NCI-H526 (cell line): ENCODE measurements around the gene PLCE1.

Source experiments
- DNase-seq, 2 experiments: peaks; one replicate each; lab custom pipeline; 2025; lab: John Stamatoyannopoulos, UW

The PLCE1 gene

GRCh38 chr10:94023906-94024305 is 30.2 kb downstream of the PLCE1 start:
- DNase-seq: no peak

- DNase-seq: no peak
These were observed 30.7 kb downstream of the PLCE1 start for GRCh38 chr10:94024407-94024806.

DNA sequence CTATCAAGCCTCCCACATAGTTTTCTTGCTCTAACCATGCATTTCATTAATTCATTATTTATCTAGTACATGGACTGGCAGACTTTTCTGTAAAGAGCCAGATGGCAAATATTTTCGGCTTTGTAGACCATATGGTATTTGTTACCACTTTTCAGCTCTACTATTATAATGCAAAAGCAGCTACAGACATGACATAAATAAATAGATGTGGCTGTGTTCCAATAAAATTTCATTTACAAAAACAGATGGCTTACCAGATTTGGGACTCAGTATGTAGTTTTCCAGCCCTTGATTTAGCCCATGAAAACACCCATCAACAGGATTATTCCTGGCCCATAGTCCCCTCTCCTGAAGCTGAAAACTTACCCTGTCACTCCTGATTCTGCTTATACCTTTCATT is 32.1 kb downstream of the PLCE1 start:
- no peak for DNase-seq

GRCh38 chr10:94027197-94027596 is 33.5 kb downstream of the PLCE1 start:
- no peak for DNase-seq

- DNase-seq: no peak
These were observed 36.2 kb downstream of the PLCE1 start for GRCh38 chr10:94029955-94030354.

- DNase-seq: no peak
These were observed 42.4 kb downstream of the PLCE1 start for GRCh38 chr10:94035982-94036765.

GRCh38 chr10:94036766-94037033 is 43.0 kb downstream of the PLCE1 start:
- DNase-seq: no peak

DNA sequence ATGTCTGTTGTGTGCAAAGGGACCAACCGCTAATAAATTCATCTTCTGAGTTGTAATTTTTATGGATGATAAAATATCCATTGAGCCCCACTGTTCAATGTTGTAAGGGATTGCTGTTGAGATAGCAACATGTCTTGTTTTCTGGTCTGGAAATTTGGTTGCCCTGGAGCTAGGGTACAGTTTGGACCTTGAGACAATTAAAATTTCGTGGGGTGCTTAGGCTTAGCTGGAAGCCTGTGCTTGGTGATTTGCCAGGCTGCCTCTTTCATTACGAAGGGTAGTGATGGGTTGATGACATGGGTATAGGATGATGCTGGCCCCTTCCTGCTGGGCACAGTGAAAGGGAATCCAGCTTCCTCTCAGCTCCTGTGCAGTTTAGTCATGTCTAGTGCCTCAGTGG is 43.6 kb downstream of the PLCE1 start:
- DNase-seq: no peak

DNA sequence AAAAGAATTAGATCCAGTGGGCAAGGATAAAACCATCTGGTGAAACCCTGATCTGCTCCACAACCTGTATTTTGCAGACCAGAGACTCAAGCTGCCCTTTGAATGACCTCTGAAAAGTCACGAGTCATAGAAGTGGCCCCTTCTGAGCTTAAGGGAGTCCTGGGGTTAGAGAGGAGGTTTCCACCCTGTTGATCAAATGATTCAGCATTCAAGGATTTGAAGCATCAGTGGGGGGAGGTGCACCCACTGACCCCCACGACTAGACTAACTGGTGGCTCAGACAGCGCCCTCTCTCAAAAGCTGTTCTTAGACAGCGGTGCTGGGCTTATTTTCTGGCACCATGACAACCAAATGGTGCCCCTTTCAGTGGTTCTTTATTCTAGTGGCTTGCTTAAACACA is 44.3 kb downstream of the PLCE1 start:
- no peak for DNase-seq

GRCh38 chr10:94041206-94041605 is 47.5 kb downstream of the PLCE1 start:
- DNase-seq: no peak

DNA sequence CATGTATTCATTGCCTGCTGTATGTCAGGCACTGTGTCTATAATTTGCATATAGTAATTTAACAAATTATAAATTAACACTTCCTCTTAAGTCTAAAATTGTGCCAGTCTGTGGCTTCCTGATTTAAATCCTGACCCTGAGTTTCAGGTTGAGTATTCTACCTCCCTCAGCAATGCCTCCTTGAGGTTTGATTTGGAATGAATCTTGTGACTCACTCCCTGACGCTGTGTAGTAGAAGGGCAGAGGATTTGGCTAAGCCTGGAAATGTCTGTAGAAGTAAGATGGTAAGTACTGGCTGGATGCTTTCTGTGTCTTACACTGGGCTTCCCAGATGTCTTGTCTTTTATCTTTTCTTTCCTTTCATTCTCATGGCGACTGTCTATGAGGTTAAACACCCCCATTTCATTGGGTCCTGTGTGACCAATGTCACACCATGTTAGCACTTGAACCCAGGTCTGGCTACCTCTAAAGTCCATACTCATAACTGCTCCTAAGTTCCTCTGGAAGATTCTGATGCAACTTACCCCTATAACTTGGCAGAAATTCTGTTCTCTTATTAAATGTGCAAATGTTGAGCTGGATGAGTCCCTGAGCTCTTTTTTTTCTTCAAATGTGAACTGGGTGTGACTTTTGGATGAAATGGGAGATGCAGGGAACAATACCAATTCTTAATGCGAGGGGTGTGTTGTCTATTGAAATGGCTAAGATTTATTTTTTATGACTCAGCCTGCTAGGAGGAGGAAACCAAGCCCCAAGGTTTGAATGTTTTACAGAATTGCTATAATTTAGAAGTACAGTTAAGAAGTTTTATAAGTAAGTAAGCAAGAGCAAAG is 48.5 kb downstream of the PLCE1 start:
- no peak for DNase-seq

DNA sequence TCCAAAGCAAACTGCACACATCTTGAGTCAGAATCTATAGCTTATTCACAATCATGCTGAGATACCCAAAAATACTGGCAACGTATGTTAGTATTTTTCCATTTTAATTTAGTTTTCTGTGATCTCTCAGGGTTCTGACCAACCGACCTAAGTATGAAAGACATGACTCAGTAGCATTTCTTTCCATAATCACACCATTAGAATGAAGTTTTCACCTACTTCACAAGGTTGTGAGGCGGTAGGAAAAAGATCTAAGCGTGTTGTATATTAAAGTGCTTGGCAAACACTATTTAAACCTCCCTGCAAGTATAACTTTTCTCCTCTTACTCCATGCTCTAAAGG is 49.1 kb downstream of the PLCE1 start:
- DNase-seq: no peak
